Activated naive CD4-positive, alpha-beta T cell (primary cell): Measurements from ENCODE around the gene ATP2C1.
"Not testable (repeated sequence)": the region's sequence is repeated elsewhere in the genome, so short reads cannot be mapped to it uniquely, and the experiment has no call there.

Source experiments
- DNase-seq, 4 experiments: peaks; one replicate each; lab custom pipeline; 2025; lab: John Stamatoyannopoulos, UW

ATP2C1 gene

GRCh38 chr3:130893376-130894129 is at the start of gene ATP2C1:
Gene ATP2C1 (plus strand): TSS chr3:130894084. CDS start chr3:130894770, 686 bp downstream.
- peak; percentile 73 to 82 (median 76) for DNase-seq

GRCh38 chr3:130844462-130844861 is 49.4 kb upstream of the ATP2C1 start:
- DNase-seq, result no peak

GRCh38 chr3:130846181-130846580 is 47.7 kb upstream of the ATP2C1 start:
- DNase-seq, result no peak

- DNase-seq, result no peak
These were observed 44.8 kb upstream of the ATP2C1 start for GRCh38 chr3:130849091-130849552.

- DNase-seq, result no peak
These were observed 43.7 kb upstream of the ATP2C1 start for GRCh38 chr3:130850044-130850797.

- DNase-seq, result no peak
These were observed 43.0 kb upstream of the ATP2C1 start for GRCh38 chr3:130850843-130851242.

GRCh38 chr3:130851277-130851676 is 42.6 kb upstream of the ATP2C1 start:
- no peak for DNase-seq

GRCh38 chr3:130853581-130853980 is 40.3 kb upstream of the ATP2C1 start:
- DNase-seq, result no peak

- no peak for DNase-seq
These were observed 39.5 kb upstream of the ATP2C1 start for GRCh38 chr3:130854208-130854864.

- no peak for DNase-seq
These were observed 36.4 kb upstream of the ATP2C1 start for GRCh38 chr3:130857336-130858026.

- DNase-seq, result not testable (repeated sequence)
These were observed 31.8 kb upstream of the ATP2C1 start for GRCh38 chr3:130862130-130862529.

GRCh38 chr3:130865489-130865888 is 28.4 kb upstream of the ATP2C1 start:
- DNase-seq, result no peak

- no peak for DNase-seq
These were observed 27.6 kb upstream of the ATP2C1 start for GRCh38 chr3:130866327-130866726.

- no peak for DNase-seq
These were observed 23.5 kb upstream of the ATP2C1 start for GRCh38 chr3:130870423-130870822.

- DNase-seq, result no peak
These were observed 17.3 kb upstream of the ATP2C1 start for GRCh38 chr3:130876594-130876993.

GRCh38 chr3:130878464-130878863 is 15.4 kb upstream of the ATP2C1 start:
- no peak for DNase-seq

GRCh38 chr3:130889416-130889946 is 4.4 kb upstream of the ATP2C1 start:
- DNase-seq, result no peak

GRCh38 chr3:130892759-130893375 is 1.0 kb upstream of the ATP2C1 start:
- DNase-seq, result peak in 2 of 4 experiments; percentile 12 to 28

- peak in 2 of 4 experiments; percentile 15 to 25 for DNase-seq
These were observed 474 bp downstream of the ATP2C1 start for GRCh38 chr3:130894130-130894985.

- DNase-seq, result no peak
These were observed 1.0 kb downstream of the ATP2C1 start for GRCh38 chr3:130894986-130895280.
